Stomach (tissue), 4 donors: ENCODE results near the gene TAP1.

ENCODE experiments used
- POLR2A ChIP-seq, 4 donors: fragments of 450-650 bp; IDR thresholded peaks; one replicate each; pipeline ENCODE4 v1.6.1; 2016; ENCODE audit warnings: antibody characterized with exemption in 4 of 4, control low read depth in 2 of 4, mild to moderate bottlenecking in 1 of 4, moderate library complexity in 1 of 4
- POLR2AphosphoS5 ChIP-seq, 3 donors: sonication (generic); formaldehyde crosslinking; IDR thresholded peaks; one replicate each; pipeline ENCODE4 v1.6.1; 2016; ENCODE audit warnings: antibody characterized with exemption in 3 of 3

DNA sequence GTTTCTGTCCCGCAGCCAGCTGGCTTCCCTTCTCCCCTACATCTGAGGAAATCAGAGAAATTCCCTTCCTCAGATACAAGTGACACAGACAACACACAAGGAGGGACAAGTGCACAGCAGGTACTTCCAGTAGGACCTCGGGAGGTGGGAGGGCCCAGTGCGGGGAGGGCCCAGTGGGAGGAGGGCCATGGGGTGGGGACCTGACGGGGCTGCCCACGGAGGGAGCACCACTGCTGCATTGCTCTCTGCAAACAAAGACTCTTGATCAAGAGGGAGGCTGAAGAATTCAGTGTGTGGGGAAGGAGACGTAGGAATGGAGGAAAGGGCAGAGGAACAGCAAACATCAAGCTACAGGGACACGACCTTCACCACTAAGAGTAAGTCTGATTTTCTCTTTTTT is 24.0 kb downstream of the TAP1 start:
- TF ChIP-seq POLR2A (IDR thresholded peaks at IDR 0.05) (no peak), POLR2AphosphoS5 (IDR thresholded peaks at IDR 0.05) (no peak)
